CD1c-positive myeloid dendritic cell (primary cell): ENCODE data around the gene PHYHIPL.

Source experiments
- DNase-seq: peaks from one replicate; pipeline ENCODE4 v3.0.0-alpha.2; 2016; ENCODE audit errors: extremely low spot score

Gene PHYHIPL

GRCh38 chr10:59257224-59257623 is 80.8 kb downstream of the PHYHIPL start:
- no peak for DNase-seq

- DNase-seq: no peak
Observed at GRCh38 chr10:59258890-59259289, 82.4 kb downstream of the PHYHIPL start.

- DNase-seq: no peak
Observed at GRCh38 chr10:59265141-59265540, 88.7 kb downstream of the PHYHIPL start.

GRCh38 chr10:59266321-59266720 is 89.9 kb downstream of the PHYHIPL start:
- DNase-seq: no peak

- no peak for DNase-seq
Observed at GRCh38 chr10:59268460-59268859, 92.0 kb downstream of the PHYHIPL start.

GRCh38 chr10:59269651-59270050 is 93.2 kb downstream of the PHYHIPL start:
- DNase-seq: no peak

- DNase-seq: no peak
Observed at GRCh38 chr10:59270492-59270891, 94.0 kb downstream of the PHYHIPL start.

- no peak for DNase-seq
Observed at GRCh38 chr10:59271160-59271559, 94.7 kb downstream of the PHYHIPL start.

GRCh38 chr10:59272061-59272460 is 95.6 kb downstream of the PHYHIPL start:
- no peak for DNase-seq

- no peak for DNase-seq
Observed at GRCh38 chr10:59273445-59273844, 97.0 kb downstream of the PHYHIPL start.

GRCh38 chr10:59276133-59276532 is 99.7 kb downstream of the PHYHIPL start:
- DNase-seq: no peak

GRCh38 chr10:59276919-59277318 is 100.5 kb downstream of the PHYHIPL start:
- DNase-seq: no peak

- no peak for DNase-seq
Observed at GRCh38 chr10:59279476-59279875, 103.0 kb downstream of the PHYHIPL start.

GRCh38 chr10:59279991-59280505 is 103.6 kb downstream of the PHYHIPL start:
- DNase-seq: no peak

- DNase-seq: no peak
Observed at GRCh38 chr10:59281861-59282260, 105.4 kb downstream of the PHYHIPL start.

- no peak for DNase-seq
Observed at GRCh38 chr10:59283456-59284091, 107.1 kb downstream of the PHYHIPL start.

- no peak for DNase-seq
Observed at GRCh38 chr10:59284118-59284975, 107.9 kb downstream of the PHYHIPL start.

- DNase-seq: no peak
Observed at GRCh38 chr10:59285073-59285472, 108.6 kb downstream of the PHYHIPL start.

- DNase-seq: no peak
Observed at GRCh38 chr10:59285848-59286247, 109.4 kb downstream of the PHYHIPL start.

- DNase-seq: no peak
Observed at GRCh38 chr10:59287587-59288255, 111.3 kb downstream of the PHYHIPL start.

GRCh38 chr10:59289853-59290252 is 113.4 kb downstream of the PHYHIPL start:
- no peak for DNase-seq

GRCh38 chr10:59290448-59290847 is 114.0 kb downstream of the PHYHIPL start:
- no peak for DNase-seq
